ENCODE data around the gene MINDY4.

MINDY4 gene

GRCh38 chr7:30897770-30898169 lies 126.6 kb downstream of the MINDY4 start:
- ChIA-PET POLR2A (no interaction called here), CTCF (interaction anchor here (1.2 kb wide), 1 partner anchor 41 kb away, joined by 5 read pairs; no protein-coding TSS in a partner anchor)
- no peak for TF ChIP-seq CTCF (IDR thresholded peaks at IDR 0.05; ENCODE audit: control extremely low read depth, extremely low read depth, low read depth, missing control alignments)
- no peak for DNase-seq (ENCODE audit: extremely low spot score)

- no peak for DNase-seq (ENCODE audit: extremely low spot score)
- ChIA-PET POLR2A (no interaction called here), CTCF (interaction anchor here (0.8 to 1.2 kb wide), 2 partner anchors 35 to 40 kb away, joined by 3 to 5 read pairs; no protein-coding TSS in a partner anchor)
- TF ChIP-seq CTCF (IDR thresholded peaks at IDR 0.05; ENCODE audit: control extremely low read depth, extremely low read depth, low read depth, missing control alignments) = no peak
Measured at GRCh38 chr7:30898411-30898810, 127.2 kb downstream of the MINDY4 start.

GRCh38 chr7:30899066-30899465 lies 127.8 kb downstream of the MINDY4 start:
- DNase-seq (ENCODE audit: extremely low spot score) = no peak
- TF ChIP-seq CTCF (IDR thresholded peaks at IDR 0.05; ENCODE audit: control extremely low read depth, extremely low read depth, low read depth, missing control alignments) = no peak
- ChIA-PET POLR2A (no interaction called here), CTCF (interaction anchor here (0.8 kb wide), 1 partner anchor 35 kb away, joined by 3 read pairs; no protein-coding TSS in a partner anchor)

- DNase-seq (ENCODE audit: extremely low spot score) = no peak
- ChIA-PET CTCF (no interaction called here), POLR2A (no interaction called here)
- TF ChIP-seq CTCF (IDR thresholded peaks at IDR 0.05; ENCODE audit: control extremely low read depth, extremely low read depth, low read depth, missing control alignments) = no peak
Measured at GRCh38 chr7:30899630-30900029, 128.4 kb downstream of the MINDY4 start.

- ChIA-PET CTCF (no interaction called here), POLR2A (no interaction called here)
- no peak for TF ChIP-seq CTCF (IDR thresholded peaks at IDR 0.05; ENCODE audit: control extremely low read depth, extremely low read depth, low read depth, missing control alignments)
- no peak for DNase-seq (ENCODE audit: extremely low spot score)
Measured at GRCh38 chr7:30900053-30900452, 128.8 kb downstream of the MINDY4 start.

GRCh38 chr7:30900803-30901362 lies 129.7 kb downstream of the MINDY4 start:
- POLR2A ChIA-PET = no interaction called here
- no peak for TF ChIP-seq CTCF (IDR thresholded peaks at IDR 0.05; ENCODE audit: control extremely low read depth, extremely low read depth, low read depth, missing control alignments)

More at GRCh38 chr7:30900803-30901362, 129.7 kb downstream of the MINDY4 start:
- no peak for DNase-seq (ENCODE audit: extremely low spot score)
- CTCF ChIA-PET = no interaction called here
